GM23338 (cell line): ENCODE measurements around the gene ZNF644. TPM values are rescaled to one million over a fixed set of nuclear protein-coding genes. Genes with fewer than 3 reads are reported as not detected.

Experiments
- ATAC-seq: fragments of 200-7000 bp; cut with Tn5 transposase; 3 replicates; pipeline ENCODE4 v1.9.1; 2020
- DNase-seq: peaks from one replicate; pipeline ENCODE4 v3.0.0-alpha.2; 2015; ENCODE audit warnings: low spot score
- H2AFZ ChIP-seq: fragments of 200-600 bp; sonication (generic); 2 replicates; pipeline ENCODE4 v1.8.0; 2016; ENCODE audit warnings: antibody characterized with exemption, mild to moderate bottlenecking, moderate library complexity
- H3F3A ChIP-seq: fragments of 200-600 bp; sonication (generic); replicated peaks from 2 replicates; pipeline ENCODE4 v1.8.0; 2017; ENCODE audit warnings: antibody characterized with exemption, mixed run types, low read depth
- H3K27ac ChIP-seq: fragments of 200-600 bp; sonication (generic); 2 replicates; pipeline ENCODE4 v1.6.1; 2016; ENCODE audit warnings: low read depth
- H3K27me3 ChIP-seq: fragments of 200-600 bp; sonication (generic); 2 replicates; pipeline ENCODE4 v1.8.0; 2016; ENCODE audit warnings: mild to moderate bottlenecking, mixed run types, moderate library complexity; ENCODE audit not compliant: insufficient read depth
- H3K36me3 ChIP-seq: fragments of 200-600 bp; sonication (generic); 2 replicates; pipeline ENCODE4 v1.8.0; 2016; ENCODE audit warnings: mild to moderate bottlenecking; ENCODE audit not compliant: insufficient read depth
- H3K4me1 ChIP-seq: fragments of 200-600 bp; sonication (generic); 2 replicates; pipeline ENCODE4 v1.8.0; 2016; ENCODE audit warnings: mild to moderate bottlenecking, moderate library complexity; ENCODE audit not compliant: insufficient read depth
- H3K4me2 ChIP-seq: fragments of 200-600 bp; sonication (generic); 2 replicates; pipeline ENCODE4 v1.7.1; 2017; ENCODE audit warnings: mixed run types
- H3K4me3 ChIP-seq: fragments of 200-600 bp; sonication (generic); 2 replicates; pipeline ENCODE4 v1.6.1; 2016; ENCODE audit warnings: mixed run types
- H3K79me2 ChIP-seq: fragments of 200-600 bp; sonication (generic); replicated peaks from 2 replicates; pipeline ENCODE4 v1.8.0; 2017; ENCODE audit warnings: mild to moderate bottlenecking; ENCODE audit not compliant: insufficient read depth
- H3K9me2 ChIP-seq: fragments of 200-600 bp; sonication (generic); 2 replicates; pipeline ENCODE4 v1.8.0; 2017; ENCODE audit not compliant: insufficient read depth
- H4K20me1 ChIP-seq: fragments of 200-600 bp; sonication (generic); replicated peaks from 2 replicates; pipeline ENCODE4 v1.8.0; 2017; ENCODE audit warnings: mild to moderate bottlenecking; ENCODE audit not compliant: insufficient read depth
- H3K27ac Mint-ChIP-seq: 2 replicates; pipeline ENCODE4 v1.8.0; 2020; ENCODE audit warnings: inconsistent platforms, mild to moderate bottlenecking, moderate library complexity, mixed read lengths
- H3K27me3 Mint-ChIP-seq: 3 replicates; pipeline ENCODE4 v1.8.0; 2022; ENCODE audit warnings: low read depth, mild to moderate bottlenecking, moderate library complexity, mixed read lengths, inconsistent platforms; ENCODE audit not compliant: insufficient read depth, poor library complexity
- H3K36me3 Mint-ChIP-seq: 3 replicates; pipeline ENCODE4 v1.8.0; 2021; ENCODE audit warnings: low read depth, mild to moderate bottlenecking, inconsistent platforms, moderate library complexity, mixed read lengths
- H3K4me1 Mint-ChIP-seq: 3 replicates; pipeline ENCODE4 v1.8.0; 2020; ENCODE audit warnings: mild to moderate bottlenecking, inconsistent platforms, mixed read lengths
- H3K4me3 Mint-ChIP-seq: 3 replicates; pipeline ENCODE4 v1.8.0; 2021; ENCODE audit warnings: moderate library complexity, mild to moderate bottlenecking, inconsistent platforms, mixed read lengths
- H3K9me3 Mint-ChIP-seq: 3 replicates; pipeline ENCODE4 v1.8.0; 2020; ENCODE audit warnings: moderate library complexity, mild to moderate bottlenecking, inconsistent platforms, mixed read lengths
- EZH2 ChIP-seq: fragments of 200-600 bp; sonication (generic); IDR thresholded peaks from one replicate; pipeline ENCODE4 v1.8.0; 2017; ENCODE audit warnings: antibody characterized with exemption, mild to moderate bottlenecking, low read depth; ENCODE audit not compliant: unreplicated experiment
- EZH2phosphoT487 ChIP-seq: fragments of 200-600 bp; sonication (generic); IDR thresholded peaks from one replicate; pipeline ENCODE4 v1.8.1; 2018; ENCODE audit warnings: antibody characterized with exemption; ENCODE audit not compliant: unreplicated experiment
- JUNB ChIP-seq: IDR thresholded peaks from one replicate; pipeline ENCODE4 v1.6.1; 2016; ENCODE audit warnings: antibody characterized with exemption; ENCODE audit not compliant: unreplicated experiment
- POLR2AphosphoS5 ChIP-seq: IDR thresholded peaks from 2 replicates; pipeline ENCODE4 v1.6.1; 2016; ENCODE audit warnings: antibody characterized with exemption, low read depth
- STAT1 ChIP-seq: IDR thresholded peaks from one replicate; pipeline ENCODE4 v1.6.1; 2016; ENCODE audit warnings: antibody characterized with exemption; ENCODE audit not compliant: unreplicated experiment
- ZNF114 ChIP-seq: fragments of 250-450 bp; sonication (Bioruptor Pico); IDR thresholded peaks from 2 replicates; pipeline ENCODE4 v1.5.0; 2020; ENCODE audit warnings: mild to moderate bottlenecking, moderate library complexity
- ZNF331 ChIP-seq: fragments of 250-450 bp; sonication (Bioruptor Pico); IDR thresholded peaks from 2 replicates; pipeline ENCODE4 v1.5.0; 2020; ENCODE audit warnings: low read depth, mild to moderate bottlenecking, moderate library complexity
- polyA plus RNA-seq: library from polyadenylated mRNA; unstranded; fragments of >200 nt; fragmentation: Nextera tagmentation; extraction: Ambion mirVana; gene quantifications from 2 replicates; pipeline ENCODE4 v1.2.1, GENCODE V29; 2016
- total RNA-seq: library from RNA; depleted of rRNA; stranded (reverse); fragments of >200 nt; shearing (Covaris generic); gene quantifications from 2 replicates; pipeline ENCODE4 v1.2.3, GENCODE V29; 2014
- TF ChIP-seq, protein P1 (sequence below): IDR thresholded peaks from 2 replicates; pipeline ENCODE4 v1.6.1; 2016; ENCODE audit warnings: antibody characterized with exemption
- TF ChIP-seq, protein P2 (sequence below), 2 experiments: fragments of 200-600 bp in 1 of 2; sonication (generic) in 1 of 2; conservative IDR thresholded peaks; 2 replicates each; pipeline versions ENCODE4 v1.5.1 to v1.6.1; 2016 to 2017; ENCODE audit warnings: antibody characterized with exemption in 2 of 2, low read depth in 2 of 2, mild to moderate bottlenecking in 2 of 2, moderate library complexity in 1 of 2
- TF ChIP-seq, protein P3 (sequence below): IDR thresholded peaks from one replicate; pipeline ENCODE4 v1.6.1; 2018; ENCODE audit warnings: antibody characterized with exemption; ENCODE audit not compliant: unreplicated experiment

Gene ZNF644
- total and polyA plus RNA-seq, 2 experiments from 2014 or later = 101 to 103 TPM

DNA sequence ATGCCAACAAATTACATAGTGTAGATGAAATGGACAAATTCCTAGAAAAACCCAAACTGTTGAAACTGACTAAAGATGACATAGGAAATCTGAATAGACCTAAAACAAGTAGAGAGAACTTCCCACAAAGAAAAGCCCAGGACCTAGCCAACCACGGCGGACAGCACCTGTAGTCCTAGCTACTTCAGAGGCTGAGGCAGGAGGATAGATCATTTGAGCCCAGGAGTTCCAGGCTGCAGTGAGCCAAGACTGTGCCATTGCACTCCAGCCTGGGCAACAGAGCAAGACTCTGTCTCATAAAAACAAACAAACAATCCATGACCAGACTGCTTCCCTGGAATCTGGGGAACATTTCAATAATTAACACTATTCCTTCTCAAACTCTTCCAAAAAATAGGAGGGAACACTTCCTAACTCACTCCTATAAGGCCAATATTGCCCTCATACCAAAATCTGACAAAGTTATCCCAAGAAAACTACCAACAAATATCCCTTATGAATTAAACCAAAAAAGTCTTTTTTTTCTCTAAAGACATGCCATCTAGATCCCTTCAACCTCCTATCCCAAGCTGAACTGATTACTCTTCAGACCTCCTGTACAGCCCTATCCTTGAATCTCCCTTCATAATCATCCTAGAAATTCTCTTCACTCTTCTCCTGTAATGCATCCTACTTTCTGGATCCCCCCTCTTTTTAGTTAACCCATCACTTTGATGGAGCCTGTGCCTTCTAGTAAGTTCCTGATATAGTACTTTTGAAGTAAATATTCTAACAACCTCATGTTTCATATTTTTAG lies 15.5 kb downstream of the ZNF644 start:
- 0 out of 2 replicates have a peak, but pooled peaks cover 2% of the 10 kb centered on the region for H3K9me2 ChIP-seq
- TF ChIP-seq, protein P1, sequence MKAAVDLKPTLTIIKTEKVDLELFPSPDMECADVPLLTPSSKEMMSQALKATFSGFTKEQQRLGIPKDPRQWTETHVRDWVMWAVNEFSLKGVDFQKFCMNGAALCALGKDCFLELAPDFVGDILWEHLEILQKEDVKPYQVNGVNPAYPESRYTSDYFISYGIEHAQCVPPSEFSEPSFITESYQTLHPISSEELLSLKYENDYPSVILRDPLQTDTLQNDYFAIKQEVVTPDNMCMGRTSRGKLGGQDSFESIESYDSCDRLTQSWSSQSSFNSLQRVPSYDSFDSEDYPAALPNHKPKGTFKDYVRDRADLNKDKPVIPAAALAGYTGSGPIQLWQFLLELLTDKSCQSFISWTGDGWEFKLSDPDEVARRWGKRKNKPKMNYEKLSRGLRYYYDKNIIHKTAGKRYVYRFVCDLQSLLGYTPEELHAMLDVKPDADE = no peak
- TF ChIP-seq POLR2AphosphoS5 (no peak), ZNF114 (CRISPR knock-in tag) (no peak), JUNB (no peak)
- TF ChIP-seq, protein P2, sequence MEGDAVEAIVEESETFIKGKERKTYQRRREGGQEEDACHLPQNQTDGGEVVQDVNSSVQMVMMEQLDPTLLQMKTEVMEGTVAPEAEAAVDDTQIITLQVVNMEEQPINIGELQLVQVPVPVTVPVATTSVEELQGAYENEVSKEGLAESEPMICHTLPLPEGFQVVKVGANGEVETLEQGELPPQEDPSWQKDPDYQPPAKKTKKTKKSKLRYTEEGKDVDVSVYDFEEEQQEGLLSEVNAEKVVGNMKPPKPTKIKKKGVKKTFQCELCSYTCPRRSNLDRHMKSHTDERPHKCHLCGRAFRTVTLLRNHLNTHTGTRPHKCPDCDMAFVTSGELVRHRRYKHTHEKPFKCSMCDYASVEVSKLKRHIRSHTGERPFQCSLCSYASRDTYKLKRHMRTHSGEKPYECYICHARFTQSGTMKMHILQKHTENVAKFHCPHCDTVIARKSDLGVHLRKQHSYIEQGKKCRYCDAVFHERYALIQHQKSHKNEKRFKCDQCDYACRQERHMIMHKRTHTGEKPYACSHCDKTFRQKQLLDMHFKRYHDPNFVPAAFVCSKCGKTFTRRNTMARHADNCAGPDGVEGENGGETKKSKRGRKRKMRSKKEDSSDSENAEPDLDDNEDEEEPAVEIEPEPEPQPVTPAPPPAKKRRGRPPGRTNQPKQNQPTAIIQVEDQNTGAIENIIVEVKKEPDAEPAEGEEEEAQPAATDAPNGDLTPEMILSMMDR (conservative IDR thresholded peaks at IDR 0.05; ENCODE audit: low read depth in 2 of 2) = no peak
- TF ChIP-seq, protein P3, sequence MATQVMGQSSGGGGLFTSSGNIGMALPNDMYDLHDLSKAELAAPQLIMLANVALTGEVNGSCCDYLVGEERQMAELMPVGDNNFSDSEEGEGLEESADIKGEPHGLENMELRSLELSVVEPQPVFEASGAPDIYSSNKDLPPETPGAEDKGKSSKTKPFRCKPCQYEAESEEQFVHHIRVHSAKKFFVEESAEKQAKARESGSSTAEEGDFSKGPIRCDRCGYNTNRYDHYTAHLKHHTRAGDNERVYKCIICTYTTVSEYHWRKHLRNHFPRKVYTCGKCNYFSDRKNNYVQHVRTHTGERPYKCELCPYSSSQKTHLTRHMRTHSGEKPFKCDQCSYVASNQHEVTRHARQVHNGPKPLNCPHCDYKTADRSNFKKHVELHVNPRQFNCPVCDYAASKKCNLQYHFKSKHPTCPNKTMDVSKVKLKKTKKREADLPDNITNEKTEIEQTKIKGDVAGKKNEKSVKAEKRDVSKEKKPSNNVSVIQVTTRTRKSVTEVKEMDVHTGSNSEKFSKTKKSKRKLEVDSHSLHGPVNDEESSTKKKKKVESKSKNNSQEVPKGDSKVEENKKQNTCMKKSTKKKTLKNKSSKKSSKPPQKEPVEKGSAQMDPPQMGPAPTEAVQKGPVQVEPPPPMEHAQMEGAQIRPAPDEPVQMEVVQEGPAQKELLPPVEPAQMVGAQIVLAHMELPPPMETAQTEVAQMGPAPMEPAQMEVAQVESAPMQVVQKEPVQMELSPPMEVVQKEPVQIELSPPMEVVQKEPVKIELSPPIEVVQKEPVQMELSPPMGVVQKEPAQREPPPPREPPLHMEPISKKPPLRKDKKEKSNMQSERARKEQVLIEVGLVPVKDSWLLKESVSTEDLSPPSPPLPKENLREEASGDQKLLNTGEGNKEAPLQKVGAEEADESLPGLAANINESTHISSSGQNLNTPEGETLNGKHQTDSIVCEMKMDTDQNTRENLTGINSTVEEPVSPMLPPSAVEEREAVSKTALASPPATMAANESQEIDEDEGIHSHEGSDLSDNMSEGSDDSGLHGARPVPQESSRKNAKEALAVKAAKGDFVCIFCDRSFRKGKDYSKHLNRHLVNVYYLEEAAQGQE = no peak
- ATAC-seq (no peak), DNase-seq (no peak)
- H3K36me3 Mint-ChIP-seq = peaks cover 57% of the 10 kb centered on the region
- no peak overlapping the region for H2AFZ ChIP-seq
- no peak overlapping the region for H3K4me3 Mint-ChIP-seq
- peaks cover 12% of the 10 kb centered on the region; the same call in 1 of the 2 replicates for H3K36me3 ChIP-seq
- H3K4me2 ChIP-seq = no peak overlapping the region
- no peaks in the 10 kb centered on the region; the same call in 1 of the 2 replicates for H3F3A ChIP-seq
- H3K4me1 Mint-ChIP-seq = peaks cover 38% of the 10 kb centered on the region
- H3K4me1 ChIP-seq = peaks cover 43% of the 10 kb centered on the region
- peaks cover 15% of the 10 kb centered on the region for H3K27me3 Mint-ChIP-seq
- no peaks in the 10 kb centered on the region for H3K27me3 ChIP-seq
- H3K27ac ChIP-seq = peak overlapping the region; percentile 77; the same call in 1 of the 2 replicates
- H3K27ac Mint-ChIP-seq = no peak overlapping the region
- peaks cover 46% of the 10 kb centered on the region for H4K20me1 ChIP-seq
- peaks cover 27% of the 10 kb centered on the region for H3K9me3 Mint-ChIP-seq
- H3K79me2 ChIP-seq = peaks cover 100% of the 10 kb centered on the region
- no peak overlapping the region for H3K4me3 ChIP-seq

DNA sequence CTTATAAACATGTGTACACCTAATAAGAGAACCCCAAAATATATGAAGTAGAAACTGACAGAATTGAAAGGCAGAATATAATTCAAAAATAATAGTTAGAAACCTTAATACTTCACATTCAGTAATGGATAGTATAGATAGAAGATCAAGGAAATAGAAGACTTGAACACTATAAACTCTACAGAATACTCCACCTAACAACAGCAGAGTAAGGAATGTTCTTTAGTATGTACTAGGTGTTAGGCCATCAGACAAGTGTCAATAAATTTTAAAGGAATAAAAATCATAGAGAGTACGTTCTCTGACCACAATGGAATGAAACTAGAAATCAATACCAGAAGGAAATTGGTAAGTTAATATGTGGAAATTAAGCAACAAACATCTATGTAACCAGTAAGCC lies 16.6 kb downstream of the ZNF644 start:
- peaks cover 13% of the 10 kb centered on the region for H3K27me3 Mint-ChIP-seq
- H3K4me3 Mint-ChIP-seq = no peak overlapping the region
- no peak overlapping the region for H3K27ac ChIP-seq
- H3K27ac Mint-ChIP-seq = no peak overlapping the region
- peaks cover 35% of the 10 kb centered on the region for H3K9me3 Mint-ChIP-seq
- peaks cover 44% of the 10 kb centered on the region for H4K20me1 ChIP-seq
- H3F3A ChIP-seq = no peaks in the 10 kb centered on the region; the same call in 1 of the 2 replicates
- no peak overlapping the region for H3K4me2 ChIP-seq
- H3K9me2 ChIP-seq = 0 out of 2 replicates have a peak, but pooled peaks cover 2% of the 10 kb centered on the region
- ATAC-seq = no peak
- no peak overlapping the region for H3K4me3 ChIP-seq
- H3K4me1 ChIP-seq = peaks cover 37% of the 10 kb centered on the region
- H3K36me3 ChIP-seq = peaks cover 12% of the 10 kb centered on the region; the same call in 1 of the 2 replicates
- peaks cover 30% of the 10 kb centered on the region for H3K4me1 Mint-ChIP-seq
- peaks cover 65% of the 10 kb centered on the region for H3K36me3 Mint-ChIP-seq
- no peaks in the 10 kb centered on the region for H3K27me3 ChIP-seq
- peaks cover 100% of the 10 kb centered on the region for H3K79me2 ChIP-seq
- H2AFZ ChIP-seq = no peak overlapping the region
- no peak for DNase-seq
- TF ChIP-seq, protein P3 = no peak
- TF ChIP-seq EZH2phosphoT487 = no peak
- no peak for TF ChIP-seq JUNB
- no peak for TF ChIP-seq EZH2
- TF ChIP-seq ZNF114 (CRISPR knock-in tag) = no peak
- no peak for TF ChIP-seq STAT1
- TF ChIP-seq ZNF331 = no peak
- TF ChIP-seq, protein P2 (conservative IDR thresholded peaks at IDR 0.05; ENCODE audit: low read depth in 2 of 2) = no peak
